Heart left ventricle (tissue), 16 donors: Measurements from ENCODE around the gene RFX2. TPM values are rescaled to one million over a fixed set of nuclear protein-coding genes. Genes with fewer than 3 reads are reported as not detected.

Experiments
- ATAC-seq, 4 donors: fragments of 200-7000 bp; cut with Tn5 transposase; one replicate each; pipeline ENCODE4 v1.9.1; 2020 to 2022; ENCODE audit warnings: moderate library complexity in 4 of 4, mild to moderate bottlenecking in 3 of 4, moderate number of reproducible peaks in 1 of 4
- DNase-seq, 5 donors: peaks; one replicate each; pipeline ENCODE4 v3.0.0-alpha.2; 2020
- H3K27ac ChIP-seq, 12 donors: fragments of 200-600 bp; sonication (generic) in 4 of 12; one replicate each; pipeline versions ENCODE4 v1.5.0 to v1.8.0; 2016 to 2022; ENCODE audit warnings: mild to moderate bottlenecking in 2 of 12
- H3K27me3 ChIP-seq, 9 donors: fragments of 200-600 bp; sonication (generic) in 2 of 9; one replicate each; pipeline versions ENCODE4 v1.5.1 to v1.8.0; 2016 to 2022; ENCODE audit warnings: mild to moderate bottlenecking in 3 of 9
- H3K36me3 ChIP-seq, 9 donors: fragments of 200-600 bp; sonication (generic) in 2 of 9; one replicate each; pipeline versions ENCODE4 v1.5.0 to v1.8.0; 2018 to 2022; ENCODE audit warnings: mild to moderate bottlenecking in 2 of 9
- H3K4me1 ChIP-seq, 12 donors: fragments of 200-600 bp; sonication (generic) in 4 of 12; one replicate each; pipeline versions ENCODE4 v1.5.0 to v1.8.0; 2016 to 2022; ENCODE audit warnings: mild to moderate bottlenecking in 3 of 12
- H3K4me3 ChIP-seq, 12 donors: fragments of 200-600 bp; sonication (generic) in 4 of 12; one replicate each; pipeline versions ENCODE4 v1.5.0 to v1.8.0; 2017 to 2022; ENCODE audit warnings: mild to moderate bottlenecking in 9 of 12, moderate library complexity in 4 of 12
- H3K9me3 ChIP-seq, 12 donors: fragments of 200-600 bp; sonication (generic) in 4 of 12; one replicate each; pipeline versions ENCODE4 v1.5.0 to v1.8.0; 2016 to 2022; ENCODE audit warnings: mild to moderate bottlenecking in 1 of 12
- CTCF ChIP-seq, 12 donors: fragments of 200-600 bp; sonication (generic) in 4 of 12; IDR thresholded peaks; one replicate each; pipeline versions ENCODE4 v1.5.0 to v1.8.0; 2018 to 2022; ENCODE audit warnings: antibody characterized with exemption in 12 of 12, mild to moderate bottlenecking in 5 of 12
- POLR2A ChIP-seq, 2 donors: fragments of 450-650 bp; IDR thresholded peaks; one replicate each; pipeline ENCODE4 v1.6.1; 2017; ENCODE audit warnings: antibody characterized with exemption in 2 of 2, mild to moderate bottlenecking in 2 of 2, moderate library complexity in 2 of 2
- WGBS, 4 donors: extraction: QIAGEN DNeasy Blood & Tissue Kit in 2 of 4; methylation state at CpG; one replicate each; pipeline versions ENCODE4 v1.1.5 to v1.1.7; 2013 to 2018; 5-methylcytosine and 5-hydroxymethylcytosine counted together
- intact Hi-C, 10 donors: fragments of 100-400 bp; cut with DNase I; formaldehyde crosslinking; loops; one replicate each; pipeline versions ENCODE4 v1.11.1 to v1.14.2; 2022
- polyA plus RNA-seq, 2 donors: library from polyadenylated mRNA; stranded (reverse); fragments of 200-250 nt; gene quantifications; one replicate each; pipeline ENCODE4 v1.2.3, GENCODE V29; 2013
- total RNA-seq, 9 donors: library from RNA; depleted of rRNA in 2 of 9; stranded (reverse); fragments of >200 nt in 2 of 9; fragmentation: NEBNext Ultra II Directional in 3 of 9; extraction: Animal tissue kit (Norgen Biotek cat#: 25700) in 3 of 9; gene quantifications; one replicate each; pipeline versions ENCODE4 v1.1.0 to v1.2.4, GENCODE V29; 2016 to 2023
- donor health status: ischemic (EF 13 %, LVEDD 7.1; RV severe dilation, severe dysfunction).
- donor health status: healthy with polysubstance abuse.
- donor health status: DM: no; HTN: yes; CAD: no.
- donor health status: DM: no; HTN: no; CAD: no.
- donor health status: ischemic (EF 25% LVEDD 6.9; RV normal size, moderate dysfunction).
- donor health status: ischemic (EF 25% LVEDD 5.7; RV mildly dilated, moderate dysfunction).
- donor health status: healthy.
- donor health status: DM: yes; HTN: yes; CAD: no.
- donor health status: ischemic (EF 35%, LVEDD 5.7; RV mildly dilated, moderate dysfunction).
- donor health status: nonischemic (EF 11% LVEDD 7.7; RV severe dilation, severe dysfunction).
- donor health status: DM: yes; HTN: yes; CAD: no.
- donor health status: PGD.
- donor health status: ischemic (EF 29% LVEDD 5.4; RV normal size, mild dysfunction).
- donor health status: nonischemic (EF 23%, LVEDD 6.1; RV moderate dilation, normal function).

Gene RFX2
- total and polyA plus RNA-seq, 11 donors: 2.8 to 20.0 (median 5.9) TPM

DNA sequence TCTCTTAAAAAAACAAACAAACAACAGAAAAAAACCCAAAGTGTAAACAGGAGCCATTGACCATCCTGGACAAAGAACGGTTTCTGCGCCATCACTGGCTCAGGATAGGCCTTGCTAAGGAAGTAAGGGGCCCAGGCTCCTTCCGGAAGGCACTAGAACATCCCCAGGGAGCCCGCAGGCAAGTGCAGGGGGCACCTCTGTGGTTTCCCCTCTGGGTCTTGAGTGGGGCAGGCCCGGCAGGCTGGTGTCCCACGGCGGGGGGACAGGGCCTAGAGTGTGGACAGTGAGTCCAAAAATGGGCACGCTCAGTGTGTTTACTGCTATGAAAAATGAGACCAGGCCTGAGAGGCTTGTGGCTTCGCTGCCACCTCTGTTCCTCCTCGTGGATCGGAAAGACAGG lies 117.5 kb downstream of the RFX2 start:
- H3K4me3 ChIP-seq: no peak overlapping the region
- intact Hi-C loops: no loop called here
- TF ChIP-seq POLR2A (IDR thresholded peaks at IDR 0.05): no peak
- TF ChIP-seq CTCF (IDR thresholded peaks at IDR 0.05): no peak
- H3K36me3 ChIP-seq: peaks cover 0 to 22% (median 6%) of the 10 kb centered on the region in 9 donors
- ATAC-seq (no peak), DNase-seq (no peak)
- H3K27me3 ChIP-seq: no peaks in the 10 kb centered on the region
- 85 to 88% (median 85%) methylated on average over 10 to 11 of the region's 11 CpGs for WGBS, 4 donors
- peaks cover 0 to 22% (median 12%) of the 10 kb centered on the region in 12 donors for H3K4me1 ChIP-seq
- H3K9me3 ChIP-seq: no peaks in the 10 kb centered on the region
- peak overlapping the region in 1 of 12 donors; percentile 66 for H3K27ac ChIP-seq

DNA sequence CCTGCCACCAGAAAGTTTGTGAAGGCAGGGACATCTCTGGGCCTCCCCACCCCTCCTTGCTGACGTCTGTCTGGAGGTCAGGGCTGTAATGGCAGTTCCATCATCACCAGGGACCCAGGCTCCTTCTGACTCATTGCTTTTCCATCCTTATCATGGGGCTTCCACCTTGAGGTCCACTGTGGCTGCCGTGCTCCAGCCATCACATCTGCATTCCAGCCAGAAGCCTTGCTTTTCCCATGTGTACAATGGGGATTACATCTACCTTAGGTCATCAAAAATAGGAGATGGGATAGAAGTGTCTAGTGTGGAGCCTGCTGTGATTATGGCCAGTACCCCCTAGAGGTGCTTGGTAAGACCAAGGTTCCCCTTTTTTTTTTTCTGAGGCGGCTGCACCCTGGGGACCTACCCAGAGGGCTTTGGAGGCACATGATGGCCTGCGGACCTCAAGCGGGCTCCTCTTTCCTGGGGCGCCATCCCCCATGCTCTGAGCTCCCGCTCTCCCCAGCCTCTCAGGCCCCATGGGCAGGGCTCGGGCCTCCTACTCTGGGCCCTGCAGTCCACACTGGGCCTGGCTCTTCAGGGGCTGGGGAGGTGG lies 119.0 kb downstream of the RFX2 start:
- TF ChIP-seq CTCF (IDR thresholded peaks at IDR 0.05) (no peak), POLR2A (IDR thresholded peaks at IDR 0.05) (no peak)
- WGBS, 4 donors: 95 to 98% (median 96%) methylated on average over 6 to 8 of the region's 8 CpGs
- intact Hi-C loops: no loop called here

DNA sequence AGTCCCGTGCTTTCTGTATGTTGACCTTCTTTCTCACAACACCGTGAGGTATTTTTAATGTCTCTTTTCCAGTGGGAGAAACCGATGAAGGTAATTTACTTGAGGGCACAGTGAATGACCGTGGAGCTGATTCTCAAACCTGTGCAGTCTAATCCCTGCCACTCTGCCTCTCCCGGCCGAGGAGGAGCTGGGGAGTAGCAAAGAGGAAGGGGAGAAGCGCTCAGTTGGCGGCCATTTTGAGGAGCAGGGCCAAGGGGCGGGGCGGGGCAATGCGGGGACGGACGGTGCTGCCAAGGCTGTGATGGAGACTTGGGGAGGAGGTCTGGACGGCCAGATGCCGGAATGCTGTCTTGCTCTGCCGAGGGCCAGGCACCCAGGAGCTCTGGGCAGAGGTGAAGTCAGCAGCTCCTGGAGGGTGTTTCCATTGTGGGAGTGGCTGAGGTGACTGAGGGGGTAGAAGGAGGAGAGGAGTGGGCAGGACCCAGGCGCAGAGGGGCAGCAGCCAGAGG lies 120.0 kb downstream of the RFX2 start:
- Histone ChIP-seq H3K4me1 (peaks cover 0 to 30% (median 16%) of the 10 kb centered on the region in 12 donors), H3K4me3 (no peak overlapping the region), H3K9me3 (no peaks in the 10 kb centered on the region), H3K36me3 (peaks cover 0 to 2% (median 0%) of the 10 kb centered on the region in 9 donors), H3K27me3 (no peaks in the 10 kb centered on the region), H3K27ac (no peak overlapping the region)
- intact Hi-C loops: no loop called here
- DNase-seq (no peak), ATAC-seq (peak in 1 of 4 donors; percentile 7)
- TF ChIP-seq POLR2A (IDR thresholded peaks at IDR 0.05): no peak
- WGBS, 4 donors: 47 to 73% (median 54%) methylated on average over 17 of the region's 17 CpGs

More for the DNA sequence above, 119.0 kb downstream of the RFX2 start:
- Histone ChIP-seq H3K27me3 (no peaks in the 10 kb centered on the region), H3K4me3 (no peak overlapping the region), H3K36me3 (peaks cover 0 to 11% (median 0%) of the 10 kb centered on the region in 9 donors), H3K4me1 (peaks cover 0 to 30% (median 16%) of the 10 kb centered on the region in 12 donors), H3K9me3 (no peaks in the 10 kb centered on the region), H3K27ac (no peak overlapping the region)
- ATAC-seq (no peak), DNase-seq (no peak)

- Histone ChIP-seq H3K36me3 (peaks cover 0 to 2% (median 0%) of the 10 kb centered on the region in 9 donors), H3K27ac (no peak overlapping the region), H3K9me3 (no peaks in the 10 kb centered on the region), H3K27me3 (no peaks in the 10 kb centered on the region), H3K4me1 (peaks cover 0 to 29% (median 16%) of the 10 kb centered on the region in 12 donors), H3K4me3 (no peak overlapping the region)
- ATAC-seq (no peak), DNase-seq (no peak)
- WGBS, 4 donors: 76 to 83% (median 77%) methylated on average over 8 of the region's 8 CpGs
- intact Hi-C loops: loop anchor here in 4 of 10 donors (2.0 to 10.0 kb wide), 4 partner anchors 33 to 138 kb away; no protein-coding TSS in a partner anchor
- no peak for TF ChIP-seq CTCF (IDR thresholded peaks at IDR 0.05)
- TF ChIP-seq POLR2A (IDR thresholded peaks at IDR 0.05): no peak
Measured at GRCh38 chr19:5989388-5990074, 120.8 kb downstream of the RFX2 start.
